Skin epidermis (tissue), 12 donors: ENCODE measurements around the gene CDIPT.
"Not testable (repeated sequence)": the region's sequence is repeated elsewhere in the genome, so short reads cannot be mapped to it uniquely, and the experiment has no call there.

Source experiments
- H3K27ac ChIP-seq, 21 experiments: fragments of 200-600 bp; sonication (generic) in 11 of 21; one replicate each; pipeline ENCODE4 v1.5.0; 2020; ENCODE audit warnings: mild to moderate bottlenecking in 3 of 21, inconsistent platforms in 2 of 21, moderate library complexity in 2 of 21
- H3K4me3 ChIP-seq, 7 experiments: fragments of 200-600 bp; sonication (generic) in 2 of 7; one replicate each; pipeline ENCODE4 v1.5.0; 2020; ENCODE audit warnings: inconsistent platforms in 2 of 7, mild to moderate bottlenecking in 2 of 7, moderate library complexity in 1 of 7

Gene CDIPT

DNA sequence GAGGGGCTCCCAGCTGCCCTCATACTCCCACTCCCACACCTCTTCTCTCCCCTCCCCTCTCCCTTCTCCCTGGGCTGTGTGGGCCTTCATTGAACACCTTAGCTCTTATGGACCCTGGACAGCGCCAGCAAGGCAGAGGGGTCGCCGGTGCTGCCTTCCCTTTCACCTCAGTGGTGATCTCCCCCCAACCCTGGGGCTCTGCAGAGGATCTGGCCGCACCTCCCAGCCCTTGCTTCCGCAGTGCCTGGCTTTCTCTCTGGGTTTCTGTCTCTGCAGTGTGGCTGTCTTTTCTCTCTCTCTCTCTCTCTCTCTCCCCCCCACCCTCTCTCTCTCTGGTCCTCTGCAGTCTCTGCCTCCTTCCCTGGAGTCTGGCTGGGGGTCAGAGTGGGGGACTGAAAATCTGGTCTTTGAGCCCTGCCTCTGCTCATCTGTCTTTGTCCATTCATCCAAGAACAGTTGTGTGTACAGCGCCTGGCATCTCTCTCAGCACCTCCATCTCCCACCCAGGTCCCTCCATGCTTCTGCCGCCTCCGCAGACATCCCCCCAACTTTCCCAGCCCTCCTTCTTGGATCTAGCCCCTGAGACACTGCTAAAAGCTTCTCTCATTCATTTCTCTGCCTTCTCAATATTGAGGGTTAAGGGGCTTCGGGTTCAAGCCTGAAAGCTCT is 35.2 kb upstream of the CDIPT start:
- H3K4me3 ChIP-seq, result no peak overlapping the region
- no peak overlapping the region for H3K27ac ChIP-seq

DNA sequence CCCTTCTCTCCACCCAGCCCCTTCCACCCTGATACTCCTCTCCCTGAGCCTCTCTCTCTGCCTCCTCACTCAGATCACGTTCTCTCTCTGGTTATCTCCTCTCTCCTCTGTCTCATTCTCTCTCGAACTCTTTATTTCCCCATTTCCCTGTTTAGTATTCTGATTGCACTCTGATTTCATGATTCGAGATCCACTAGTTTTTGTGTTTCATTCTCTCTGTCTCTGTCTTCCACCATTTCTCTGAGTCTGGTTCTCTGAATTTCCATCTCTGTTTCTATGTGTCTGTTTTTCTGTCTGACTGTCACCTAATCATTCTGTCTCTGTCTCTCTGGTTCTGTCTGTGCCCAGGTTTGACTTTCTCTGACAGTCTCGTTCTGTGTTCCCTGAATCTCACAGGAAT is 34.3 kb upstream of the CDIPT start:
- no peak overlapping the region for H3K27ac ChIP-seq
- H3K4me3 ChIP-seq, result no peak overlapping the region

DNA sequence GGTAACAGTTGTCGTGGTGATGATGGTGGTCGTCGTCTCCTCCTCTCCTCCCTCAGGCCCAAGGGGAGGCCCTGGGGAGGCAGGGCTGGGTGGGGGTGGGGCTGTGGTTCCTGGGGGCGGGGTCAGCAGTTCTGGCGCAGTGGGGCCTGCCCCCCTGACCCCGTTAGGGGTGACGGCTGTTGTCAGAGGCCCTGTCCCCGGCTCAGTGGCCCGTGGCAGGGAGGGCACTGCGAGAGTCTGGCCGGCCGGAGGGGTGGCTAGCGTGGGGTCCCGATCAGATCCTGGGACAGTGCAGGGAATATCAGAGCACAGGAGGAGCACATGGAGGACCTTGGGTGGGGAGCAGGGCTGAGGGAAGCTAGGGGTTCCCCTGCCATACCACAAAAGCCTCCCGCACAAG is 33.8 kb upstream of the CDIPT start:
- Histone ChIP-seq H3K27ac (no peak overlapping the region), H3K4me3 (no peak overlapping the region)

DNA sequence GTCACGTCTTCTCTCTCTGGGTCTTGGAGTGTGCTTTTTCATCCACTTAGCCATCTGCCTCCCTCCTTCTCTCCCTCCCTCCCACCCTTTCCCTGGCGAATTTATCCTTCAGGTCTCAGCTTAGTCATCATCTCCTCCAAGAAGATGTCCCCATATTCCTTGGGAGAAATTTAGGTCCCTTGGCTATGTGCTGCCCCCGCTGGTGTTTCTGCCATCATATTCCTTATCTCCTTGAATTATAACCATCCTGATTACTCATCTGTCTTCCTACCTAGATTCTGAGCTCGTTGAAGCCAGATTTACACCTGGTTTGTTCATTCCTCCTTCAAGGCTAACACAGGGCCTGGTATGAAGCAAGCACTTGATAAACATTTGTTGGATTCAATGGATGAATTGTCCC is 31.3 kb upstream of the CDIPT start:
- Histone ChIP-seq H3K27ac (no peak overlapping the region), H3K4me3 (no peak overlapping the region)

DNA sequence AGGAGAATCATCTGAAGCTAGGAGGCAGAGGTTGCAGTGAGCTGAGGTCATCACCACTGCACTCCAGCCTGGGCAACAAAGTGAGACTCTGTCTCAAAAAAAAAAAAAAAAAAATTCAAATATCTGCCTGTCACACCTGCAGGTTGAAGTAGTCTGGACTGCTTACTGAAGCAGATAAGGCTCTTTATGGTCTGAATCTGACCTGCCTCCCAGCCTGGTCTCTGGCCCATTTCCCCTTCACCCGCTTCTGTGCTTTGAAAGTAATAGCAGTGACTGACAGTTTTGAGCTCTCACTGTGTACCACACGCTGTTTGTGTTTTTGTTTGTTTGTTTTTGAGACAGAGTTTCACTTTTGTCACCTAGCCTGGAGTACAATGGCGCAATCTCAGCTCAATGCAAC is 30.5 kb upstream of the CDIPT start:
- H3K27ac ChIP-seq, result no peak overlapping the region
- no peak overlapping the region for H3K4me3 ChIP-seq

DNA sequence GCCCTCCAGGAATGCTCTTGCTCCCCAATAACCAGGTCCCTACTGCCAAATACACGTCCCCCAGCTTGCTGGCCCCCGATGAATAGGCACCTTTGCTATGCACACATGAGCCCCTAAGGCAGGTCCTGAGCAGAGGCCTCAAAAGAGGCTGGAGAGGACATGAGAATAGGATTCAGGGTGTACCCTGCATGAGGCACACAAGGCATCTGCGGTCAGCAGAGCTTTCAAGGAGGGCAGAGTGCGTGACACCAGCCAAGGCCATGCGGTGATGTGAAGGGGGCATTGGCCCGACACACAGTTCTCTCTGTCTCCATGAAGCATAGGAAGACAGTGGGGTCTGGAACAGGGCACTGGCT is 29.4 kb upstream of the CDIPT start:
- Histone ChIP-seq H3K4me3 (no peak overlapping the region), H3K27ac (no peak overlapping the region)

DNA sequence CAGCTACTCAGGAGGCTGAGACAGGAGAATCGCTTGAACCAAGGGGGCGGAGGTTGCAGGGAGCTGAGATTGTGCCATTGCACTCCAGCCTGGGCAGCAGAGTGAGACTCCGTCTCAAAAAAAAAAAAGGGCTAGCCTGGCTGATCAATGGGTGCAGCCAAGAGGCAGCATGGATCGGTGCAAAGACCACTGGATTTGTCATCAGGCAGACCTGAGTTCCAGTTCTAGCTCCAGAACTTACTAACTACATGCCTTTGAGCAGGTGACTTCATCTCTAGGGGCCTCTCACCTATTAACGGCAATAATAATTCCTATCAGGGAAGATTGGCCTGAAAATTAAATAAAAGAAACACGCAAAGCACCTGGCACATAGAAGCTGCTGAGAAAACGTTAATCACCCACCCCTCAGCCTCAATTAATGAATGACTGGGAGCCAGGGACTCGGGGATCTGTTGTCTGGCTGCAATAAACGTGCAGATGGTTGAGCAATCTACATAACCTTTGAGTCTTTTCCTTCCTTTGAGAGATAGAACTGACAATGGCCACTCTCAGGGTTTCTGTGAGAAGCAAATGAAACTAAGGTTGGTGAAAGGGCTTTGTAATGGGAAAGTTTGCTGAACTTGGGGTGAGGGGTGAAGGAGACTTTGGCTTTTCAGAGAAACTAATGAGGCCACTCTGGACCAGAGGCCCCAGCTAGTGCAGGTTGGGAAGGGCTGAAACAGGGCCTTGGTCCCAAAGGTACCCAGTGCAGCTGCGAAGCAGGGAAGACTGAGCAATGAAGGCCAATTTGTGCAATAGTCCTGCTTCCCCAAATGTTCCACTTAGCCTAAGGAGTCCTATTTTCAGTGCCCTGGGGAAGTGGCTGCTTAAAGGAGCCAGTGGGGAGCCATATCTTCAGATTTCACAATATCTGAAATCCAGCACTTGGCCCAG is 28.8 kb upstream of the CDIPT start:
- H3K4me3 ChIP-seq, result no peak overlapping the region

DNA sequence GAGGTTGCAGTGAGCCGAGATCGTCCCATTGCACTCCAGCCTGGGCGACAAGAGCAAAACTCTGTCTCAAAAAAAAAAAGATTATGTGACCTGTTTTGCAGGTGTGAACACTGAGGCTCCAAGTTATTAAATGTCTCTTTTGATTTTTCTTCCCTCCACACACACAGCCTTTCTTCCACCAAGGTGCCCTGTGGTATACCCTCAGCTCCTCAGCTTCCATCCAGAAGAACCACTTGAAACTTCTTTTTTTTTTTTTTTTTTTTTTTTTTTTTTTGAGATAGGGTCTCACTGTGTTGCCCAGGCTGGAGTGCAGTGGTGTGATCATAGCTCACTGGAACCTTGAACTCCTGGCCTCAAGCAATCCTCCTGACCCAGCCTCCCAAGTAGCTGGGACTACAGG is 26.3 kb upstream of the CDIPT start:
- H3K27ac ChIP-seq, H3K4me3 ChIP-seq: not testable (repeated sequence)

More for the DNA sequence above, 28.8 kb upstream of the CDIPT start:
- H3K27ac ChIP-seq, result no peak overlapping the region

DNA sequence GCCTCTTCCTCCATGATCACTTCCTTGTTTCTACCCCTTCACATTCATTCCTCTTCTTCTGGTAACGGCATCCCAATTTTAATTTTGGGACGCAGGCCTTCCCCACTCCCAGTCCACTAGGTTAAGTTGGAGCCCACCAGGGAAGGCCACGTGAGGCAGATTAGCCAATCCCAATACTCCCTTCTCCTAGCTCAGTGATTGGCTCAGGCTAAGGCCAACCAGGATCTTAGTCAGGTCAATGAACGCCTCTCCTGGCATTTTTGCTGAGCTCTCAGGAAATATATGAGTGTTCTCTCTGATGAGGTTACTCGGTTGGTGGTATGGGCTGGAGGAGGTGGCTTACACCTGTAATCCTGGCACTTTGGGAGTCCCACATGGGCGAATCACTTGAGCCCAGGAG is 21.0 kb upstream of the CDIPT start:
- no peak overlapping the region for H3K4me3 ChIP-seq
- no peak overlapping the region for H3K27ac ChIP-seq

DNA sequence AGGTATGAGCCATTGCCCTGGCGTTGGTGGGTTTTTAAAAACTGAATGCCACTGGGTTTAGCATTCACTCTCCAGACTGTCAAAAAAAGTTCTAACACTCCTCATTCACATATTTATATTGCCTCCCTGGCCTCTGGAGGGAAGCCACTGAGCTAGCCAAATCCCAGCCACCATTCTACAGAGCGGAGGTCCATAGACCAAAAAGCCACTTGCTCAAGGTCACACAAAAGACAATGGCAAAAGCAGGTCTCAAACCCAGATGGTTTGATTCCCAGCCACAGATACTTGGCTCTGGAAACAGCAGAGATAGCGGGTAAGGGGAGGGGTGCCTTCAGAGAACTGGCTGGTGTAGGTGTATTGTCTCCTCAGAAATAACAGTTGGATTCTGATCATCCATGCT is 18.0 kb upstream of the CDIPT start:
- no peak overlapping the region for H3K27ac ChIP-seq

DNA sequence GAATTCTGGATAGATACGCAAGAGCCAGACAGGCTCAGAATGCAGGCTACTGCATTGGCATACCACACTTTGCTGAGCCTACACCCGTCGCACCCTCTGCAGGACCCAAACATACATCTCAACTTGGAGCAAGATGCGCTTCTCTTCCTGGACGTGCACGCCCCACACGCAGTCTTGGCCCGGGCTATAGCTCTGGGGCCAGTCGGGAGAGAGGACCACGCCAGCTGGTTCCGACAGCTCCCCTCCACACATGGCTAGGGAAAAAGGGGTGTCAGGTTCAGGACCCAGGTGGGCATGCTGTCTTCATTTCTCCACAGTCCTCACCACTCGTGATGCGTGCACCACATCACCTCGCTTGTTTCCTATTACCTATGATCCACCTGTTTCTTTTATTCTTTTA is 15.1 kb upstream of the CDIPT start:
- Histone ChIP-seq H3K27ac (no peak overlapping the region), H3K4me3 (no peak overlapping the region)

More for the DNA sequence above, 18.0 kb upstream of the CDIPT start:
- no peak overlapping the region for H3K4me3 ChIP-seq

DNA sequence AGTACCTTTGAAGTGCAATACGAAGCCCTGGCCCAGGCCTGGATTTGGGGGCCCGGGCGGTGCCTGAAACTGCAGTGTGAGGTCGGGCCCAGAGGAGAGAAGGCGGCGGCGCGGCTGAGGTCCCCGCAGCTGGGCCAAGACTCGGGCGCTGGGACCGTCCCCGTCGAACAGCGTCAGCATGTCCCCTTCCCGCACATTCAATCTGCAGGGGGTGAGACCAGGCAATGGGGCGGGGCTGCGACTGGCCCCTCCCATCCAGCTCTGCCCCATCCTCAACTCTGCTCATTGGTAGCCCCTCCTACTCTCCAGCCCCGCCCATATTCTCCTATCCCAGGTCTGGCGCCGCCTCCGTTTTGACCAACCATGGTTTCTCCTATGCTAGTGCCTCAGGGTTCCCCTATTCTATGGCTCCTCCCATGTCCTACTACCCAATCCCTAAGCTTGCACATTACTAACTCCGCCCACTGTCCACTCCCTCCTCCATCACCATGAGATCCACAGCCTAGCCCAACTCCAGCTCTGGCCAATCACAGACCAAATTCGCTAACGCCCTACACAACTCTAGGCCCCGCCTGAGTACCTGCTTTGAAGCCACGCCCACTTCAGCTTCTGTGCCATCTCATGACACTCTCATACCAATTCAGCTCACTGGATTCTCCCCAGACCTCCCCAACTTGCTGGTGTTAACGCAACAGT is 14.4 kb upstream of the CDIPT start:
- Histone ChIP-seq H3K27ac (no peak overlapping the region), H3K4me3 (peak overlapping the region in 1 of 7 experiments; percentile 10)

DNA sequence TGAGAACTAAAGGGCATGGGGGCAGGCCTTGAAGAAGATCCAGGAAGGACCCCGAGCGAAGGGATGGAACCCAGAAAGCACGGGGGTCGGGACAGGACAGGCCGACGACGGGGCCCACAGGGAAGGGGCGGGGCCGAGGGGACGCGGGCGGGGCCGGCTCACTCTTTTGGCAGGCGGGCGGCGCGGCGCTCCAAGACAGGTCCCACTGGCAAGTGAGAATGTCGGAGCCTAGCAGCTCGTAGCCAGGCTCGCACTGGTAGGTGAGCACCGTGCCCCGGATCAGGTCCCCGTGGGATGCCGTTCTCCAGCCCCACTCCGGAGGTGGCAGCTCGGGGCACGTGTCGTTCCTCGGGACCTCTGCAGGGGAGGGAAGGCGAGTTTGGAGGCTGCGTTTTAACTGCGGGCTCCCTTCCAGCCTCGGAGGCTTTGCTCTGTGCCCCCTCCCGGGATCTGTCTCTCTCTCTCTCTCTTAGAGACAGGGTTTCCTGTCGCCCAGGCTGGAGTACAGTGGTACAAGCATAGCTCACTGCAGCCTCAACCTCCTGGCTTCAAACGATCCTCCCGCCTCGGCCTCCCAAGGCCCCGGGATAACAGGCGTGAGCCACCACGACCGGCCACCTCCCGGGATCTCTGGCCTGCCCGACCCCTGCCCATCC is 13.7 kb upstream of the CDIPT start:
- H3K27ac ChIP-seq, result no peak overlapping the region
- H3K4me3 ChIP-seq, result peak overlapping the region in 4 of 7 experiments; percentile 6 to 22 (median 9)

DNA sequence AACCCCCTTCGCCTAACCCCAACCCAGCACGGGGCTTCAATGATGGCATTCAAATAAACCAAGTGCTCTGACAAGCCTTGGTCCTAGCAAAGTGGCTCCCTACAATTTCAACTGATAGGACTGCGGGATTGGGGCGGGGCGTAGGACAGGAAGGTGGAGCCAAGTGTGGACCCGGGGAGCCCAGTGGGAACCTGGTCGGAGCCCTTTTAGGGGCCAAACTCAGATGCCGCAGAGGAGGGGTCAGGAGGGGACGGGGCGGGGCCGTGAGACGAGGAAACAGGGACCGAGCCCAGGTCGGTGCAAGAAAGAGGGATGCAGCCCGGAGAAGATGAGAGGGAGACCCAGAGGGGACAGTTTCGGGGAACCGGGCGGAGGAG is 13.2 kb upstream of the CDIPT start:
- Histone ChIP-seq H3K4me3 (peak overlapping the region in 4 of 7 experiments; percentile 6 to 22 (median 8)), H3K27ac (no peak overlapping the region)

DNA sequence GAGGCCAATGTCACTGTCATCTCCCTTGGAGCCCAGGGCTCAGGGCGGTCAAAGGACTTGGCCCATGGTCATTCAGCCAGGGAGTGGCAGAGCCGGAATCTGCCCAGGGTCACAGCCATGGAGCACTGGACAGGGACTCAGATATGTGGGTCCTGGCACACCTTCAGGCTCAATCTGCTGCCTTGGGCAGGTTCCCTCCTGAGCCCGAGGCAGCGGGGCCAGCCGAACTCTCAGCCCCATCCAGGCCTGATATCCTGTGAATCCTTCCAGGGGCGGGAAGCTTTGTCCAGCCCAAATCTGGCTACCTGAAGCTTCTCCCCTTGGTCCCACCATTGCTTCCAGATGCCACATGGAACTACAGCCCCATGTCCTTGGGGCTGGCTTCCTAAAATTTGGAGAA is 12.2 kb upstream of the CDIPT start:
- no peak overlapping the region for H3K27ac ChIP-seq
- H3K4me3 ChIP-seq, result no peak overlapping the region

DNA sequence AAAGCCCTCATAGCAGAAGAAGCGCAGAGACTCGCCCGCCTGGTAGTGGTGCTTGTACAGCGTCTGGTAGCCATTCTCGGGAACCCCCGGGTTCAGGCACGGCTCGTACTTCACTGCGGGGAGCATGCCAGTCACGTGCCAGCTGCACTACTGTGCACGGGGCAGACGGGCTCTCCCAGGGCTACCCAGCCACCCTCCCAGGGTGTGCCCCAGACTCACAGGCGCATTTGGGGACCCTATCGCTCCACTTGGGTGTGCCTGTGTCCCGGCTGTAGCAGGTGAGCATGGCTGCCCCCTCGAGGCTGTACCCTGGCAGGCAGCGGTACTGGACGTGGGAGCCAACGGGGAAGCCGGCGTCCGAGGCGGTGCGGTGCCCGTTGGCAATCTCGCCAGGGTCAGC is 10.3 kb upstream of the CDIPT start:
- no peak overlapping the region for H3K4me3 ChIP-seq
- H3K27ac ChIP-seq, result no peak overlapping the region

DNA sequence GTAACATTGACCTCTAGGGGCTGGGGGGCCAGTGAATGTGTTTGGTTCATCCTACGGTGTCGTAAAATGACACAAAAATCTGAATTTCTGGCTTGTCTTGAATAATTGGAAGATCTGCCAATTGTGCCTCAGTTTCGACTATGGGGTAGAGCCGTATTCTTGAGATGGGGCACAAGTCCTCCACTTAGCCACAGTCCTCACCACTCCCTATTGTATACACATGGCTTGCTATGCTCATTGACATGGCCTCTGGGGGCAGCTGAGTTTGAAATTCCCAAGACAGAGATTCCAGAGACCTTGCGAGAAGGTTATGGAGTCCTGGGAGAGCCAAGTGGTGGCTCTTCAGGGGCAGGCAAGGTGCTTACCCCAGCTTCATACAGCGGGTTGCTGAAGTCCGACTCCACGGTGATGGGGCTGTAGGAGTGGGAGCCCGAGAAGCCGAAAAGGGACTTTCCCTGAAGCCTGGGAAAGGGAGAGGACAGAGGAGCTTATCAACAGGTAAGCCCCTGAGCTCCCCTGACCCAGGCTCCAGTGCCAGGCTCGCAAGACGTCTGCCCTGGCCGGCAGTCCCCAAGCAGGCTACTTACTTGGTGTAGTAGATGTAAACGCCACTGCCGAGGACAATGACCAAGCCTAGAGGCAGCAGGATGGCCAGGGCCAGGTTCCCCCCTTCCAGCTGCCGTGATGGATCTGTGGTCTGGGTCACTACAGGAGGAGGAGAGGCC is 9.0 kb upstream of the CDIPT start:
- Histone ChIP-seq H3K4me3 (no peak overlapping the region), H3K27ac (no peak overlapping the region)

DNA sequence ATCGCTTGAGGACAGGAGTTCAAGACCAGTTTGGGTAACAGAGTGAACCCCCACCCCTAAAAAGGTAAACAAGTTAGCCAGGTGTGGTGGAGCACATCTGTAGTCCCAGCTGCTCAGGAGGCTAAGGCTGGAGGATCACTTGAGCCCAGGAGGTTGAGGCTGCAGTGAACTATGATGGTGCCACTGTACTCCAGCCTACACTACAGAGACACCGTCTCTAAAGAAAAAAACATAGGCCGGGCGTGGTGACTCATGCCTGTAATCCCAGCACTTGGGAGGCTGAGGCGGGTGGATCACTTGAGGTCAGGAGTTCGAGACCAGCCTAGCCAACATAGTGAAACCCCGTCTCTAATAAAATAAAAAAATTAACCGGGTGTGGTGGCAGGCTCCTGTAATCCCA is 6.0 kb upstream of the CDIPT start:
- H3K27ac ChIP-seq, H3K4me3 ChIP-seq: not testable (repeated sequence)

DNA sequence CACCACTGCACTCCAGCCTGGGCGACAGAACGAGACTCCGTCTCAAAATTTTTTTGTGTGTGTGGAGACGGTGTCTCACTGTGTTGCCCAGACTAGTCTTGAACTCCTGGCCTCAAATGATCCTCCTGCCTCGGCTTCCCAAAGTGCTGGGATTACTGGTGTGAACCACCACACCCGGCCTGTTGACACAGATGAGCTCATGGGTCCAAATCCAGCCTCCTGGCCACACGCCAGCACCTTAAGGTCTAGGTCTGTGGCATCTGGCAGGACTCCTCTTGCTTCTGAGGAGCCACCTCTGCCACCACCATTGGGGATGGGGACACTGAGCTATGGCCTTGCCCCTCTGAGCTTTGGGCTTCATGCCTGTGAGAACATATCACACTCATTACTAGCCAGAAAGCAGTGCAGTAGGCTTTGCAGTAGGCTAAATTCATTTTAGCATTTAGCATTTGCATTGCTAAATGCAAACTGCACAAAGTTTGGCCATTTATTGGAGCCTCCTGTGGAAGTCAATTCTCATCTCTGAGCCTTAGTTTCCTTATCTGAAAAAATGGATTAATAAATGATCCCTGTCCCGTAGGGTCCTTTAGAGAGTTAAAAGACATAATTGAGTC is 5.5 kb upstream of the CDIPT start:
- Histone ChIP-seq H3K4me3 (no peak overlapping the region), H3K27ac (no peak overlapping the region)
